ENCODE measurements around the gene MEIOC.

- TF ChIP-seq, protein P1, sequence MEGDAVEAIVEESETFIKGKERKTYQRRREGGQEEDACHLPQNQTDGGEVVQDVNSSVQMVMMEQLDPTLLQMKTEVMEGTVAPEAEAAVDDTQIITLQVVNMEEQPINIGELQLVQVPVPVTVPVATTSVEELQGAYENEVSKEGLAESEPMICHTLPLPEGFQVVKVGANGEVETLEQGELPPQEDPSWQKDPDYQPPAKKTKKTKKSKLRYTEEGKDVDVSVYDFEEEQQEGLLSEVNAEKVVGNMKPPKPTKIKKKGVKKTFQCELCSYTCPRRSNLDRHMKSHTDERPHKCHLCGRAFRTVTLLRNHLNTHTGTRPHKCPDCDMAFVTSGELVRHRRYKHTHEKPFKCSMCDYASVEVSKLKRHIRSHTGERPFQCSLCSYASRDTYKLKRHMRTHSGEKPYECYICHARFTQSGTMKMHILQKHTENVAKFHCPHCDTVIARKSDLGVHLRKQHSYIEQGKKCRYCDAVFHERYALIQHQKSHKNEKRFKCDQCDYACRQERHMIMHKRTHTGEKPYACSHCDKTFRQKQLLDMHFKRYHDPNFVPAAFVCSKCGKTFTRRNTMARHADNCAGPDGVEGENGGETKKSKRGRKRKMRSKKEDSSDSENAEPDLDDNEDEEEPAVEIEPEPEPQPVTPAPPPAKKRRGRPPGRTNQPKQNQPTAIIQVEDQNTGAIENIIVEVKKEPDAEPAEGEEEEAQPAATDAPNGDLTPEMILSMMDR (IDR thresholded peaks at IDR 0.05) = no peak
- TF ChIP-seq EZH2 (IDR thresholded peaks at IDR 0.05; ENCODE audit: borderline replicate concordance, insufficient read depth, low read depth, low read length, poor library complexity, severe bottlenecking) = no peak
Observed at GRCh38 chr17:44608727-44609435, 47.4 kb upstream of the MEIOC start.

Measured in B cell (primary cell).